ENCODE measurements around the gene CDK19. TPM values are rescaled to one million over a fixed set of nuclear protein-coding genes. Genes with fewer than 3 reads are reported as not detected.

The CDK19 gene
- total RNA-seq, 1 experiment from 2014 or later: 7.0 TPM

GRCh38 chr6:110562316-110562915, 252.9 kb downstream of the CDK19 start:
- H3K4ac ChIP-seq (ENCODE audit: low read depth, low read length): no peak overlapping the region
- no peak overlapping the region for H2AK5ac ChIP-seq (ENCODE audit: insufficient read length, low read length)
- no peak for TF ChIP-seq CTCF (conservative IDR thresholded peaks at IDR 0.05)
- no peak overlapping the region for H4K5ac ChIP-seq (ENCODE audit: insufficient read length, low read depth, low read length)
- no peak overlapping the region for H2BK20ac ChIP-seq (ENCODE audit: low read depth, low read length, poor library complexity, severe bottlenecking)
- no peaks in the 10 kb centered on the region for H3K79me1 ChIP-seq (ENCODE audit: insufficient read depth, low read depth, low read length, poor library complexity, severe bottlenecking)
- no peaks in the 10 kb centered on the region for H3K9me3 ChIP-seq (ENCODE audit: control insufficient read depth, low read depth, low read length)
- no peak for DNase-seq
- no peaks in the 10 kb centered on the region for H3K4me1 ChIP-seq (ENCODE audit: insufficient read depth, low read length)
- H2AFZ ChIP-seq (ENCODE audit: low read length): no peak overlapping the region
- no peak overlapping the region; a peak in 1 of 7 replicates for H3K27ac Mint-ChIP-seq
- H3K4me3 Mint-ChIP-seq: no peak overlapping the region
- no peak overlapping the region for H3K14ac ChIP-seq (ENCODE audit: insufficient read depth, low read length)
- H3K23ac ChIP-seq (ENCODE audit: insufficient read length, low read depth, low read length): no peak overlapping the region
- WGBS (ENCODE audit: extremely low coverage, insufficient read length, low lambda C conversion rate): no CpG with 5 or more reads among the region's 6 CpGs
- no peak overlapping the region for H3K18ac ChIP-seq (ENCODE audit: insufficient read length, low read depth, low read length)
- H3K79me2 ChIP-seq (ENCODE audit: insufficient read depth, low read length): no peaks in the 10 kb centered on the region
- H4K20me1 ChIP-seq (ENCODE audit: control insufficient read depth, insufficient read depth, insufficient read length): no peaks in the 10 kb centered on the region
- peaks cover 1% of the 10 kb centered on the region for H3K27me3 Mint-ChIP-seq (ENCODE audit: low read depth)
- H3K4me1 Mint-ChIP-seq: peaks cover 8% of the 10 kb centered on the region in 2 experiments
- no peak overlapping the region for H4K8ac ChIP-seq (replicated peaks; ENCODE audit: insufficient read length, low read depth, low read length)
- H3T11ph ChIP-seq (ENCODE audit: low read length): no peak overlapping the region
- no peak overlapping the region for H2BK120ac ChIP-seq (ENCODE audit: low read depth, low read length, poor library complexity, severe bottlenecking)
- H3K27me3 ChIP-seq (ENCODE audit: insufficient read depth, low read length): no peaks in the 10 kb centered on the region
- H3K9me3 Mint-ChIP-seq: peaks cover 0 to 3% of the 10 kb centered on the region in 2 experiments; a peak in 1 of 5 replicates
- H3K36me3 Mint-ChIP-seq (ENCODE audit: insufficient read depth in 1 of 3, low read depth in 3 of 3): no peaks in the 10 kb centered on the region; a peak in 1 of 7 replicates
- no peak overlapping the region for H3K27ac ChIP-seq (ENCODE audit: insufficient read length, low read depth, low read length)
- no peak overlapping the region for H3K9ac ChIP-seq (ENCODE audit: extremely low read depth, insufficient read length, low read length)
- no peak overlapping the region for H3K56ac ChIP-seq (ENCODE audit: insufficient read length, low read depth, low read length)
- H2BK12ac ChIP-seq (ENCODE audit: insufficient read length, low read depth, low read length): no peak overlapping the region
- H4K91ac ChIP-seq (ENCODE audit: insufficient read length, low read depth, low read length): no peak overlapping the region
- no peak overlapping the region for H2BK5ac ChIP-seq (ENCODE audit: insufficient read length, low read length)
- no peak overlapping the region for H3K4me2 ChIP-seq (ENCODE audit: insufficient read depth, insufficient read length, low read length)
- no peaks in the 10 kb centered on the region for H3K23me2 ChIP-seq (ENCODE audit: insufficient read length, low read depth, low read length, poor library complexity, severe bottlenecking)
- no peak overlapping the region for H2BK15ac ChIP-seq (ENCODE audit: low read depth, low read length)

Measured in H9 (cell line).